GM06990 (cell line): ENCODE data around the gene COL2A1.

Experiments
- DNase-seq: peaks from one replicate; pipeline ENCODE4 v3.0.0-alpha.2; 2011; ENCODE audit not compliant: insufficient read length; ENCODE audit errors: extremely low read depth
- H3K27me3 ChIP-seq: replicated peaks from 2 replicates; pipeline ENCODE4 v1.6.0; 2011; ENCODE audit warnings: low read length; ENCODE audit not compliant: control insufficient read depth, insufficient read depth
- H3K36me3 ChIP-seq: 2 replicates; pipeline ENCODE4 v1.5.1; 2011; ENCODE audit warnings: low read length; ENCODE audit not compliant: control insufficient read depth, insufficient read depth
- H3K4me3 ChIP-seq: replicated peaks from 2 replicates; pipeline ENCODE4 v1.5.1; 2011; ENCODE audit warnings: low read depth, mild to moderate bottlenecking, control low read depth, low read length
- CTCF ChIP-seq: IDR thresholded peaks from 2 replicates; pipeline ENCODE4 v1.5.1; 2011; ENCODE audit warnings: low read length, control low read depth, mild to moderate bottlenecking, inconsistent platforms; ENCODE audit not compliant: insufficient read depth, poor library complexity, severe bottlenecking

COL2A1 gene

GRCh38 chr12:48045061-48045846 is 41.0 kb upstream of the COL2A1 start:
- H3K4me3 ChIP-seq = no peak overlapping the region
- no peaks in the 10 kb centered on the region for H3K27me3 ChIP-seq
- TF ChIP-seq CTCF = no peak
- no peak for DNase-seq
- H3K36me3 ChIP-seq = peaks cover 13% of the 10 kb centered on the region

GRCh38 chr12:48044396-48044795 is 40.1 kb upstream of the COL2A1 start:
- no peaks in the 10 kb centered on the region for H3K27me3 ChIP-seq
- peaks cover 11% of the 10 kb centered on the region for H3K36me3 ChIP-seq
- H3K4me3 ChIP-seq = no peak overlapping the region
- no peak for TF ChIP-seq CTCF
- no peak for DNase-seq

GRCh38 chr12:48043771-48044170 is 39.5 kb upstream of the COL2A1 start:
- TF ChIP-seq CTCF = no peak
- Histone ChIP-seq H3K4me3 (no peak overlapping the region), H3K36me3 (peaks cover 11% of the 10 kb centered on the region), H3K27me3 (no peaks in the 10 kb centered on the region)
- no peak for DNase-seq

- TF ChIP-seq CTCF = no peak
- DNase-seq = no peak
- peaks cover 9% of the 10 kb centered on the region for H3K36me3 ChIP-seq
- no peak overlapping the region for H3K4me3 ChIP-seq
- no peaks in the 10 kb centered on the region for H3K27me3 ChIP-seq
Observed at GRCh38 chr12:48041591-48042423, 37.5 kb upstream of the COL2A1 start.

- H3K36me3 ChIP-seq = peaks cover 9% of the 10 kb centered on the region
- DNase-seq = no peak
- H3K4me3 ChIP-seq = no peak overlapping the region
- no peak for TF ChIP-seq CTCF
- H3K27me3 ChIP-seq = no peaks in the 10 kb centered on the region
Observed at GRCh38 chr12:48040354-48040753, 36.1 kb upstream of the COL2A1 start.
